GM23248 (cell line): ENCODE measurements around the gene PLA2G4D. TPM values are rescaled to one million over a fixed set of nuclear protein-coding genes. Genes with fewer than 3 reads are reported as not detected.

Source experiments
- DNase-seq: peaks from one replicate; pipeline ENCODE4 v3.0.0-alpha.2; 2015
- H2AFZ ChIP-seq: fragments of 200-600 bp; sonication (generic); 2 replicates; pipeline ENCODE4 v1.6.1; 2016; ENCODE audit warnings: antibody characterized with exemption
- H3F3A ChIP-seq: fragments of 200-600 bp; sonication (generic); 2 replicates; pipeline ENCODE4 v1.6.1; 2016; ENCODE audit warnings: mild to moderate bottlenecking, antibody characterized with exemption, mixed run types; ENCODE audit not compliant: insufficient read depth
- H3K27ac ChIP-seq: fragments of 200-600 bp; sonication (generic); 2 replicates; pipeline ENCODE4 v1.5.1; 2016; ENCODE audit warnings: mild to moderate bottlenecking
- H3K27me3 ChIP-seq: fragments of 200-600 bp; sonication (generic); replicated peaks from 2 replicates; pipeline ENCODE4 v1.6.1; 2016; ENCODE audit warnings: mild to moderate bottlenecking; ENCODE audit not compliant: insufficient read depth
- H3K36me3 ChIP-seq: fragments of 200-600 bp; sonication (generic); 2 replicates; pipeline ENCODE4 v1.6.1; 2016; ENCODE audit warnings: low read depth, mild to moderate bottlenecking
- H3K4me1 ChIP-seq: fragments of 200-600 bp; sonication (generic); 2 replicates; pipeline ENCODE4 v1.6.1; 2016; ENCODE audit warnings: mild to moderate bottlenecking; ENCODE audit not compliant: insufficient read depth
- H3K4me2 ChIP-seq: fragments of 200-600 bp; sonication (generic); one replicate; pipeline ENCODE4 v1.6.1; 2016; ENCODE audit warnings: mild to moderate bottlenecking; ENCODE audit not compliant: unreplicated experiment
- H3K4me3 ChIP-seq: fragments of 200-600 bp; sonication (generic); 2 replicates; pipeline ENCODE4 v1.5.1; 2016; ENCODE audit warnings: mild to moderate bottlenecking
- H3K79me2 ChIP-seq: fragments of 200-600 bp; sonication (generic); 2 replicates; pipeline ENCODE4 v1.6.1; 2016; ENCODE audit warnings: mild to moderate bottlenecking; ENCODE audit not compliant: insufficient read depth
- H3K9ac ChIP-seq: fragments of 200-600 bp; sonication (generic); 2 replicates; pipeline ENCODE4 v1.6.1; 2016; ENCODE audit warnings: mild to moderate bottlenecking
- H3K9me2 ChIP-seq: fragments of 200-600 bp; sonication (generic); 2 replicates; pipeline ENCODE4 v1.6.1; 2016; ENCODE audit warnings: mixed run types, mild to moderate bottlenecking, moderate library complexity; ENCODE audit not compliant: insufficient read depth
- H3K9me3 ChIP-seq: fragments of 200-600 bp; sonication (generic); one replicate; pipeline ENCODE4 v1.6.1; 2017; ENCODE audit warnings: low read depth
- H4K20me1 ChIP-seq: fragments of 200-600 bp; sonication (generic); 2 replicates; pipeline ENCODE4 v1.6.0; 2016; ENCODE audit not compliant: insufficient read depth
- EZH2 ChIP-seq: fragments of 200-600 bp; sonication (generic); IDR thresholded peaks from 2 replicates; pipeline ENCODE4 v1.6.1; 2018; ENCODE audit warnings: antibody characterized with exemption, mild to moderate bottlenecking; ENCODE audit not compliant: insufficient read depth, poor library complexity, severe bottlenecking
- EZH2phosphoT487 ChIP-seq: fragments of 200-600 bp; sonication (generic); IDR thresholded peaks from 2 replicates; pipeline ENCODE4 v1.6.1; 2018; ENCODE audit warnings: antibody characterized with exemption, moderate library complexity, mild to moderate bottlenecking, low read depth; ENCODE audit not compliant: insufficient read depth
- WGBS, 2 experiments: methylation state at CpG; one replicate each; pipeline ENCODE4 v1.1.6; 2015 to 2017; ENCODE audit warnings: low lambda C conversion rate in 2 of 2, low coverage in 1 of 2; ENCODE audit errors: missing lambda C conversion rate in 2 of 2; 5-methylcytosine and 5-hydroxymethylcytosine counted together
- in situ Hi-C: fragments of 300-500 bp; cut with MboI; formaldehyde crosslinking; loops from 2 replicates; pipeline ENCODE4 v1.15.0; 2020
- polyA plus RNA-seq: library from polyadenylated mRNA; unstranded; fragments of >200 nt; fragmentation: Nextera tagmentation; extraction: Ambion mirVana; gene quantifications from 2 replicates; pipeline ENCODE4 v1.2.1, GENCODE V29; 2016
- total RNA-seq: library from RNA; depleted of rRNA; stranded (reverse); fragments of >200 nt; shearing (Covaris generic); gene quantifications from 2 replicates; pipeline ENCODE4 v1.2.3, GENCODE V29; 2014

The PLA2G4D gene
- total and polyA plus RNA-seq, 2 experiments from 2014 or later, result not detected

GRCh38 chr15:42140383-42141070 is 46.2 kb upstream of the PLA2G4D start:
- no peak overlapping the region for H3K4me2 ChIP-seq
- H2AFZ ChIP-seq, result no peak overlapping the region
- H4K20me1 ChIP-seq, result no peaks in the 10 kb centered on the region
- no peak overlapping the region for H3K9ac ChIP-seq
- no peak for TF ChIP-seq EZH2
- TF ChIP-seq EZH2phosphoT487, result no peak
- no peaks in the 10 kb centered on the region for H3F3A ChIP-seq
- H3K4me1 ChIP-seq, result no peaks in the 10 kb centered on the region
- 63 to 65% methylated on average over 7 to 8 of the region's 8 CpGs for WGBS, 2 experiments
- in situ Hi-C loops, result no loop called here
- H3K27me3 ChIP-seq, result peaks cover 17% of the 10 kb centered on the region
- H3K4me3 ChIP-seq, result no peak overlapping the region
- H3K9me3 ChIP-seq, result no peaks in the 10 kb centered on the region
- H3K36me3 ChIP-seq, result no peaks in the 10 kb centered on the region
- H3K79me2 ChIP-seq, result no peaks in the 10 kb centered on the region
- H3K27ac ChIP-seq, result no peak overlapping the region
- DNase-seq, result no peak
- no peaks in the 10 kb centered on the region for H3K9me2 ChIP-seq

DNA sequence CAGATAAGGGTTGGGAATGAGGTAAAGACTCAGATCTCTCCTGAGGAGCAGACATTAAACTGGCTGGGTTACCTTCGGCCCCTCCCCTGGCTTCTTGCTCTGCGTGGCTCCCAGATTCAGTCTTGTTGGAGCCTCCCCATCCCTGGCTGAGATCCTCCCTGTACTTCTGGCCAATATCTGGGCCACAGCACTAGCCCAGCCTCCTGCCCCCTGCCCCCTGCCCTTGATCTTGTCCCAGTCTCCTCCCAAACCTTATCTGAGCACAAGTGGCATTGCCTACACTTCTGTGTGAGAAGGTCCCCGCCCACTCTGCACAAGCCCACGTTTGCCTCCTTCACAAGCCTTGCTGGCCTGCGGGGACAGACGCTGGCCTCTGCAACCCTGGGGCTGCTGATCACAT is 45.2 kb upstream of the PLA2G4D start:
- no peak for DNase-seq
- Histone ChIP-seq H4K20me1 (no peaks in the 10 kb centered on the region), H3K9me2 (no peaks in the 10 kb centered on the region), H3K4me2 (no peak overlapping the region), H3K4me1 (no peaks in the 10 kb centered on the region), H3K4me3 (no peak overlapping the region), H2AFZ (no peak overlapping the region), H3F3A (no peaks in the 10 kb centered on the region), H3K9ac (no peak overlapping the region), H3K9me3 (no peaks in the 10 kb centered on the region), H3K36me3 (no peaks in the 10 kb centered on the region), H3K79me2 (no peaks in the 10 kb centered on the region), H3K27ac (no peak overlapping the region), H3K27me3 (peaks cover 16% of the 10 kb centered on the region)
- TF ChIP-seq EZH2 (no peak), EZH2phosphoT487 (no peak)
- 59 to 63% methylated on average over 6 of the region's 6 CpGs for WGBS, 2 experiments
- in situ Hi-C loops, result no loop called here

- no peak overlapping the region for H3K4me3 ChIP-seq
- in situ Hi-C loops, result no loop called here
- 27 to 34% methylated on average over 3 of the region's 3 CpGs for WGBS, 2 experiments
These were observed 44.6 kb upstream of the PLA2G4D start for GRCh38 chr15:42138968-42139386.

DNA sequence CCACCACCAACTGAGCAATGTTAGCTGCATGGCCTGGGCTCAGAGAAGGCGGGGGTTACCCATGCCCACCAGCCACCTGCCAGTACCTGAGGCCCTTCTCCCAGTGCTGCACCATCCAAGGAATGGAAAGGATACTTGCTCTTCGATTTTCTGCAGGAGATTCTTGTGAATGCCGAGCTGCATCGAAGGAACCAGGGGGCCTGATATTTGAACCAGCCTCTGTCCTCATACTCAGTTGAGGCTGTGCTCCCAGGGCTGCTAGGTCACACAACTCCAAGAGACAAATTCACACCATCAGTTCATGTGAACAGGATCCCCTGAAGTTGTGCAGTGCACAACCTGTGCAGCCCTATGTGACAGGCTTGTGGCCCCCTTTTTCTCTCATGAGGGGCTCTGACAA is 44.0 kb upstream of the PLA2G4D start:
- no peaks in the 10 kb centered on the region for H4K20me1 ChIP-seq
- no peak for DNase-seq
- H3K79me2 ChIP-seq, result no peaks in the 10 kb centered on the region
- no peak overlapping the region for H3K9ac ChIP-seq
- H3K27ac ChIP-seq, result no peak overlapping the region
- TF ChIP-seq EZH2 (no peak), EZH2phosphoT487 (no peak)
- no peaks in the 10 kb centered on the region for H3K4me1 ChIP-seq
- no peak overlapping the region for H3K4me2 ChIP-seq
- no peak overlapping the region for H2AFZ ChIP-seq
- no peaks in the 10 kb centered on the region for H3K9me2 ChIP-seq
- 39 to 42% methylated on average over 4 of the region's 4 CpGs for WGBS, 2 experiments
- no peaks in the 10 kb centered on the region for H3K36me3 ChIP-seq
- no peaks in the 10 kb centered on the region for H3K9me3 ChIP-seq
- no peak overlapping the region for H3K4me3 ChIP-seq
- peaks cover 13% of the 10 kb centered on the region for H3K27me3 ChIP-seq
- in situ Hi-C loops, result no loop called here
- no peaks in the 10 kb centered on the region for H3F3A ChIP-seq

More at GRCh38 chr15:42138968-42139386, 44.6 kb upstream of the PLA2G4D start:
- peaks cover 16% of the 10 kb centered on the region for H3K27me3 ChIP-seq
- no peak overlapping the region for H3K4me2 ChIP-seq
- H3K4me1 ChIP-seq, result no peaks in the 10 kb centered on the region
- TF ChIP-seq EZH2phosphoT487 (no peak), EZH2 (no peak)
- no peak overlapping the region for H3K27ac ChIP-seq
- no peaks in the 10 kb centered on the region for H4K20me1 ChIP-seq
- no peaks in the 10 kb centered on the region for H3F3A ChIP-seq
- H3K9me2 ChIP-seq, result no peaks in the 10 kb centered on the region
- H3K36me3 ChIP-seq, result no peaks in the 10 kb centered on the region
- no peak overlapping the region for H3K9ac ChIP-seq
- H3K79me2 ChIP-seq, result no peaks in the 10 kb centered on the region
- H3K9me3 ChIP-seq, result no peaks in the 10 kb centered on the region
- H2AFZ ChIP-seq, result no peak overlapping the region
- DNase-seq, result no peak
